ENCODE data around the gene CYP4A22.
"Not testable (repeated sequence)": the region's sequence is repeated elsewhere in the genome, so short reads cannot be mapped to it uniquely, and the experiment has no call there.

CYP4A22 gene, protein sequence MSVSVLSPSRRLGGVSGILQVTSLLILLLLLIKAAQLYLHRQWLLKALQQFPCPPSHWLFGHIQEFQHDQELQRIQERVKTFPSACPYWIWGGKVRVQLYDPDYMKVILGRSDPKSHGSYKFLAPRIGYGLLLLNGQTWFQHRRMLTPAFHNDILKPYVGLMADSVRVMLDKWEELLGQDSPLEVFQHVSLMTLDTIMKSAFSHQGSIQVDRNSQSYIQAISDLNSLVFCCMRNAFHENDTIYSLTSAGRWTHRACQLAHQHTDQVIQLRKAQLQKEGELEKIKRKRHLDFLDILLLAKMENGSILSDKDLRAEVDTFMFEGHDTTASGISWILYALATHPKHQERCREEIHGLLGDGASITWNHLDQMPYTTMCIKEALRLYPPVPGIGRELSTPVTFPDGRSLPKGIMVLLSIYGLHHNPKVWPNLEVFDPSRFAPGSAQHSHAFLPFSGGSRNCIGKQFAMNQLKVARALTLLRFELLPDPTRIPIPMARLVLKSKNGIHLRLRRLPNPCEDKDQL

DNA sequence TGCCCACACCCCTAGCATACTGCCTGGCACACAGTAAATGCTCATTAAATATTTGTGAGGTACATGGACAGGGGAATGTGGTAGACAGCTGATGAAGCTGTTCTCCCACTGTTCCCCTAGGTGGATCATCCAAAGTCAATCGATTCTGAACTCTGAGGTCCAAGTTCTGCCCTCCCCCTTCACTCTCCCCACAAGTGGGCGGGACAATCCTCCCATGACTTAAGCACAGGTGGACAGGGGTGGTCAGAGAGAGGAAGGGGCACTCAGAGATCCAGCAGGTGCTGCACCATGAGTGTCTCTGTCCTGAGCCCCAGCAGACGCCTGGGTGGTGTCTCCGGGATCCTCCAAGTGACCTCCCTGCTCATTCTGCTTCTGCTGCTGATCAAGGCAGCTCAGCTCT lies at the start of gene CYP4A22:
CYP4A22 (plus strand) TSS at position 244 of the 400 bp plus-strand sequence; CDS start at position 289, 45 bp downstream.
- Histone ChIP-seq H3K4me1 (ENCODE audit: control insufficient read depth, insufficient read depth, low read length, unreplicated experiment) (no peaks in the 10 kb centered on the region), H2AFZ (ENCODE audit: low read length, unreplicated experiment) (no peak within 1 kb of the TSS), H3K27me3 (ENCODE audit: insufficient read depth, low read length) (no peaks in the 10 kb centered on the region), H3K79me2 (ENCODE audit: control insufficient read depth, insufficient read depth, low read length, unreplicated experiment) (no peaks in the 10 kb centered on the region), H3K27ac (ENCODE audit: low read depth, low read length) (no peak within 1 kb of the TSS), H3K4me3 (ENCODE audit: low read depth, low read length) (no peak within 1 kb of the TSS), H3K36me3 (ENCODE audit: insufficient read depth, low read length) (no peaks in the 10 kb centered on the region)

DNA sequence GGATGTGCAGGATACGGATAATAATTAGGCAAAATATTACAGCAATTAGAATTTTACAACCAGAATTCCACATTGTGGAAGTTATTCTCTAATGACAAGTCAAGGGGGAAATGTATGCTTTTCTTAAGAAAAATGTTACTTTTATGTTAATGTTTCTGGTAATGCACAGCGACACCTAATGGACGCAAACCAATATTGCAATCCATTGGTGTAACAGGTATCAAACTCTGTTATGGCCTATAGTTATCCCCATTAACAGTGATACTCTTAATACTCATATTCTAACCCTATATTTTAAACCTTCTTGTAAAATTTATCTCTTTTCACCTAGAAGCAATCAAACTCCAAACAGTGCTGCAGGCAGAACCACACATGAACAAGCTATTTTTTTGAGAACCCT lies 47.9 kb upstream of the CYP4A22 start:
- not testable (repeated sequence) for H3K36me3 ChIP-seq (ENCODE audit: insufficient read depth, low read length); H3K27ac ChIP-seq (ENCODE audit: low read depth, low read length); H3K4me1 ChIP-seq (ENCODE audit: control insufficient read depth, insufficient read depth, low read length, unreplicated experiment); H3K79me2 ChIP-seq (ENCODE audit: control insufficient read depth, insufficient read depth, low read length, unreplicated experiment); H3K27me3 ChIP-seq (ENCODE audit: insufficient read depth, low read length); H2AFZ ChIP-seq (ENCODE audit: low read length, unreplicated experiment); H3K4me3 ChIP-seq (ENCODE audit: low read depth, low read length)

DNA sequence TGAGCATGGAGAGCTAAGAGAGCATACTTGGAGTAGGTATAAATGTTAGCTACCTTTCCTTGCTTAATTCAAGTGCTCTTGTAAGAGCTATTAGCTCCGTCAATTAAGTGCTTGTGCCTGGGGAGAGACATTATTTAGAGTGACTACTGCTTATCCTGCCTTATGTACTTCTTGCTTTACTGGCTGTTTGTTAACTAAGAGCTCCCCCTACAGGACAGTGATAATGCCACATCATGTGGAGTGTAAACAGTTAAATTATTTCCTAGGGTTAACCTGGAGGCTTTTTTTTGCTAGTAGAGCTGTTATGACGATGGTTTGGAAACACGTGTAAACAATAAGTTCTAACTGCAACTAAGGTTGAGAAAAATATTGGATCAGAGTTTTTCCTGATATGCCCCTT lies 45.8 kb upstream of the CYP4A22 start:
- not testable (repeated sequence) for H3K4me1 ChIP-seq (ENCODE audit: control insufficient read depth, insufficient read depth, low read length, unreplicated experiment); H3K27me3 ChIP-seq (ENCODE audit: insufficient read depth, low read length); H3K4me3 ChIP-seq (ENCODE audit: low read depth, low read length); H2AFZ ChIP-seq (ENCODE audit: low read length, unreplicated experiment); H3K36me3 ChIP-seq (ENCODE audit: insufficient read depth, low read length); H3K27ac ChIP-seq (ENCODE audit: low read depth, low read length); H3K79me2 ChIP-seq (ENCODE audit: control insufficient read depth, insufficient read depth, low read length, unreplicated experiment)

DNA sequence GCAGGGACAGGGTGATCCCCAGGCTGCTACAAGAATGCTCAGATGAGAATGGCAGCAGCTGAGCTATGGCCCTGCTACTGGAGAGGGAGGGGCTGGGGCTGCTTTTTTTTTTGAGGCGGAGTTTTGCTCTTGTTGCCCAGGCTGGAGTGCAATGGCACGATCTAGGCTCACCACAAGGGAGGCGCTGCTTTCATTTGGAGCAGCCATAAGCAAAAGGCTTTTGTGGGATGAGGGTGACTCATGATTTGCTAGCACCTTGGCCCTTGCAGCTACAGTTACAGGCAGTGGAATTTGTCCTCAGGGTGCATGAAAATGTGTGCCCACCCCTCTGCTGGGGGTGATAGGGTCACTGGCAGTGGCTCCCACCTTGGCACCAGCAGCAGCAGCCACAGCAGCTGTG lies 32.4 kb upstream of the CYP4A22 start:
- H3K79me2 ChIP-seq (ENCODE audit: control insufficient read depth, insufficient read depth, low read length, unreplicated experiment), result no peaks in the 10 kb centered on the region
- no peaks in the 10 kb centered on the region for H3K36me3 ChIP-seq (ENCODE audit: insufficient read depth, low read length)
- no peak overlapping the region for H2AFZ ChIP-seq (ENCODE audit: low read length, unreplicated experiment)
- H3K4me1 ChIP-seq (ENCODE audit: control insufficient read depth, insufficient read depth, low read length, unreplicated experiment), result no peaks in the 10 kb centered on the region
- H3K27ac ChIP-seq (ENCODE audit: low read depth, low read length), result no peak overlapping the region
- H3K4me3 ChIP-seq (ENCODE audit: low read depth, low read length), result no peak overlapping the region
- no peaks in the 10 kb centered on the region for H3K27me3 ChIP-seq (ENCODE audit: insufficient read depth, low read length)

DNA sequence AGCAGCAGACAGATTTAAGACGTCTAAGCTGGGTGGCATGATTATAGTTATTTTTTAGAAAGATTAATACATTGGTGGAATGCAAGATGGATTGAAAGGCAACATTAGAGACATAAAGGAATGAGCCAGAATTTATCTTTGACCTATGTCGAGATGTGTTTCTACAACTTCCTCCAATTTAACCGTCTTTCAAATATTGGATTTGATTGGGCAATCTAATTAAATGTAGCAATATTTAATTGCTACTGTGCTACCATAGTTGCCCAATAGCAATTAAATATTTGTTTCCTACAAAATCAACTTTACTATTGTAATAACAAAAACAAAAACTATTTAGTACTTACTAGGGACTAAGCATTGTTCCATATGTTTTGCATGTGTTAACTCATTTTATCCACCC lies 30.4 kb upstream of the CYP4A22 start:
- H3K79me2 ChIP-seq (ENCODE audit: control insufficient read depth, insufficient read depth, low read length, unreplicated experiment), result no peaks in the 10 kb centered on the region
- no peak overlapping the region for H3K27ac ChIP-seq (ENCODE audit: low read depth, low read length)
- no peaks in the 10 kb centered on the region for H3K27me3 ChIP-seq (ENCODE audit: insufficient read depth, low read length)
- H2AFZ ChIP-seq (ENCODE audit: low read length, unreplicated experiment), result no peak overlapping the region
- H3K4me3 ChIP-seq (ENCODE audit: low read depth, low read length), result no peak overlapping the region
- no peaks in the 10 kb centered on the region for H3K36me3 ChIP-seq (ENCODE audit: insufficient read depth, low read length)
- no peaks in the 10 kb centered on the region for H3K4me1 ChIP-seq (ENCODE audit: control insufficient read depth, insufficient read depth, low read length, unreplicated experiment)

DNA sequence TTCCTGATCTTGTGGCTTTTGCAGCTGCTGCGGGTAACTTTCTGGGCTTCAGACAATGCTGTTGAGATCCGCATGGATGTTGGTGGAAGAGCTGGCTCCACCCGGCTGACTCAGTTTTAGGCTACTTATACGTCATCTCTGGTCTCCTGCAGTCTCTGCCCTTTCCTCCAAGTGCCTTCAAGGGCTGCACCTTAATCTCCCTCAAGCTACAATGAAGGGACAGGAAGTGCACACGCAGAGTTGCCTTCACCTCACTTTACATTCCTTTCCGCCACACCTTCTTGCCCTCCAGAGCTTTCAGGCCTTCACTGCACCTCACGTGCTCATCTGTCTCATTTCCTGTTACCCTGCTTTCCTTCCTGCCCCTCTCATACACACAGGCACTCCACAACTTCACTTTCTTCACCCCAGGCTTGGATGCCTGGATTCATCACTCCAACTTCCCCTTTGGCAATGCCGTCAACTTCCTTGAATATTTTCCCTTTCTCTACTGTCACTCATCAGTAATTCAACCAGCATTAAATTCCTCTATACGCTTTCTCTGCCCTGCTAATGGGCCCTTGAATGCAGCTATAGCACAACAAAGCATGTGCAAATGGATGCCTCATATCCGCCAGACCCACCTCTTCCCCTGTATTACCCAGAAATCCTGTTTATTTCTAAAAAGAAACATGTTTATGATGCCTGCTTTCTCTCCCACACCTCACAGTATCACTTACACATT lies 29.2 kb upstream of the CYP4A22 start:
- not testable (repeated sequence) for H2AFZ ChIP-seq (ENCODE audit: low read length, unreplicated experiment); H3K4me1 ChIP-seq (ENCODE audit: control insufficient read depth, insufficient read depth, low read length, unreplicated experiment); H3K36me3 ChIP-seq (ENCODE audit: insufficient read depth, low read length); H3K27me3 ChIP-seq (ENCODE audit: insufficient read depth, low read length); H3K4me3 ChIP-seq (ENCODE audit: low read depth, low read length); H3K79me2 ChIP-seq (ENCODE audit: control insufficient read depth, insufficient read depth, low read length, unreplicated experiment); H3K27ac ChIP-seq (ENCODE audit: low read depth, low read length)

DNA sequence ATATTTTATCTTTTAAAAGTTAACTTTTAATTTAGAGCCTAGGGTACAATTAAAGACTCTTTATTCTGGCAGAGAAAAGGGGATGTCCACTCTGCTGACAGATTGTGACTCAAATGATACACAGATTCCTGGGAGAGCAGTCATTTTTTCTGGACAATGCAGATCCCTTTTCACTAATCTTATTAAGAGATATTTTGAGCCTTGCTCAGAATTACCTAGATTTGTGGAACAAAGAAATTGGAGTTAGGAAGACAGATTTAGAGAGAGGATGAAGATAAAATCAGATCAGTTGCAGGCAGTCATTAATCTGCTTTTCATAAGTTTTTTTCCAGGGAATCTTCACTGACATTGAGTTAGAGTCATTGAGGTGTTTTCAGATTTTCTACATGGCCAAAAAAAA lies 27.8 kb upstream of the CYP4A22 start:
- H3K79me2 ChIP-seq (ENCODE audit: control insufficient read depth, insufficient read depth, low read length, unreplicated experiment); H3K4me3 ChIP-seq (ENCODE audit: low read depth, low read length); H3K27me3 ChIP-seq (ENCODE audit: insufficient read depth, low read length); H3K4me1 ChIP-seq (ENCODE audit: control insufficient read depth, insufficient read depth, low read length, unreplicated experiment); H3K36me3 ChIP-seq (ENCODE audit: insufficient read depth, low read length); H2AFZ ChIP-seq (ENCODE audit: low read length, unreplicated experiment); H3K27ac ChIP-seq (ENCODE audit: low read depth, low read length): not testable (repeated sequence)

DNA sequence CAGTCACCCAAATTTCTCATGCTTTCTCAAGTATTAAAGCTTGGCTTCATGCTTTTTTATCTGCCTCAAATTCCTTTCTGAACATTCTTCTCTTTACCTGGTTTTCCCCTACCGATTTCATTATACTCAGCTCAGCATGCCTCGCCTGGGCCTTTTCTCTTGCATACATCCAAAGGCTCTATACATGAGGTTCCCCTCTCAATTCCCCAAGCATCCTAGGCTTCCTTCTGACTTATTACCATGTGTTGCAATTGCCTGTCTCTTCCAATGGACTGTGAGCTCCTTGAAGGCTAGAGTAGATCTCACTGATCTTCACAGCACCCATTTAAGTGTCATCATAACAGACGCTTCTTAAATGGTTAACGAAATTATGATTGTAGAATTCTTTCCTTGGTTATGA lies 24.1 kb upstream of the CYP4A22 start:
- no peak overlapping the region for H3K27ac ChIP-seq (ENCODE audit: low read depth, low read length)
- H3K27me3 ChIP-seq (ENCODE audit: insufficient read depth, low read length), result no peaks in the 10 kb centered on the region; the same call in 1 of the 2 replicates
- H3K36me3 ChIP-seq (ENCODE audit: insufficient read depth, low read length), result no peaks in the 10 kb centered on the region

DNA sequence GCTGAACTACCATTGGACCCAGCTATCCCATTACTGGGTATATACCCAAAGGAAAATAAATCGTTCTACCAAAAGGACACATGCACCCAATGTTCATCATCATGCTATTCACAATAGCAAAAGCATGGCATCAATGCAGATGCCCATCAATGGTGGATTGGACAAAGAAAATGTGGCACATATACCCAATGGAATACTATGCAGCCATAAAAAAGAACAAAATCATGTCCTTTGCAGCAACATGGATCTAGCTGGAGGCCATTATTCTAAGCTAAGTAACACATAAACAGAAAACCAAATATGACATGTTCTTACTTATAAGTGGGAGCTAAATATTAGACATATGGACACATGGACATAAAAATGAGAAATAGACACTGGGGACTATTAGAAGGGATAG lies 16.2 kb upstream of the CYP4A22 start:
- not testable (repeated sequence) for H3K36me3 ChIP-seq (ENCODE audit: insufficient read depth, low read length); H3K79me2 ChIP-seq (ENCODE audit: control insufficient read depth, insufficient read depth, low read length, unreplicated experiment); H3K27ac ChIP-seq (ENCODE audit: low read depth, low read length); H3K27me3 ChIP-seq (ENCODE audit: insufficient read depth, low read length); H3K4me3 ChIP-seq (ENCODE audit: low read depth, low read length); H2AFZ ChIP-seq (ENCODE audit: low read length, unreplicated experiment); H3K4me1 ChIP-seq (ENCODE audit: control insufficient read depth, insufficient read depth, low read length, unreplicated experiment)

More for the DNA sequence above, 24.1 kb upstream of the CYP4A22 start:
- Histone ChIP-seq H3K4me3 (ENCODE audit: low read depth, low read length) (no peak overlapping the region), H3K79me2 (ENCODE audit: control insufficient read depth, insufficient read depth, low read length, unreplicated experiment) (no peaks in the 10 kb centered on the region), H3K4me1 (ENCODE audit: control insufficient read depth, insufficient read depth, low read length, unreplicated experiment) (no peaks in the 10 kb centered on the region), H2AFZ (ENCODE audit: low read length, unreplicated experiment) (no peak overlapping the region)

DNA sequence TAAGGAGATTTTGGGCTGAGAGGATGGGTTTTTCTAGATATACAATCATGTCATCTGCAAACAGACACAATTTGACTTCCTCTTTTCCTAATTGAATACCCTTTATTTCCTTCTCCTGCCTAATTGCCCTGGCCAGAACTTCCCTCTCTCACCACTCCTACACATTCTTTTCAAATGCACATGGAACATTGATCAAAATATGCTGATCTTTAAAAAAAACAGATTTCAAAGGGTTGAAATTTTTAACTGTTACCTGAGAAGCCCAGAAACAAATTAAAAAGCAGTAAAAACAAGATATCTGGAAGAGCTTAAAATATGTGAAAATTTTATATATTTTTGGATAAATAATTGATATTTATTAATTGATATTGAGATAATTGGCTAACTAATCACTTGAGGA lies 12.4 kb upstream of the CYP4A22 start:
- H3K27me3 ChIP-seq (ENCODE audit: insufficient read depth, low read length); H3K79me2 ChIP-seq (ENCODE audit: control insufficient read depth, insufficient read depth, low read length, unreplicated experiment); H3K36me3 ChIP-seq (ENCODE audit: insufficient read depth, low read length); H3K4me1 ChIP-seq (ENCODE audit: control insufficient read depth, insufficient read depth, low read length, unreplicated experiment); H2AFZ ChIP-seq (ENCODE audit: low read length, unreplicated experiment); H3K27ac ChIP-seq (ENCODE audit: low read depth, low read length); H3K4me3 ChIP-seq (ENCODE audit: low read depth, low read length): not testable (repeated sequence)

DNA sequence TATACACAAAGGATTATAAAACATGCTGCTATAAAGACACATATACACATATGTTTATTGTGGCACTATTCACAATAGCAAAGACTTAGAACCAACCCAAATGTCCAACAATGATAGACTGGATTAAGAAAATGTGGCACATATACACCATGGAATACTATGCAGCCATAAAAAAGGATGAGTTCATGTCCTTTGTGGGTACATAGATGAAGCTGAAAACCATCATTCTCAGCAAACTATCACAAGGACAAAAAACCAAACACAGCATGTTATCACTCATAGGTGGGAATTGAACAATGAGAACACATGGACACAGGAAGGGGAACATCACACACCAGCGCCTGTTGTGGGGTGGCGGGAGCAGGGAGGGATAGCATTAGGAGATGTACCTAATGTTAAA lies 10.2 kb upstream of the CYP4A22 start:
- not testable (repeated sequence) for H3K4me1 ChIP-seq (ENCODE audit: control insufficient read depth, insufficient read depth, low read length, unreplicated experiment); H2AFZ ChIP-seq (ENCODE audit: low read length, unreplicated experiment); H3K27me3 ChIP-seq (ENCODE audit: insufficient read depth, low read length); H3K4me3 ChIP-seq (ENCODE audit: low read depth, low read length); H3K79me2 ChIP-seq (ENCODE audit: control insufficient read depth, insufficient read depth, low read length, unreplicated experiment); H3K36me3 ChIP-seq (ENCODE audit: insufficient read depth, low read length); H3K27ac ChIP-seq (ENCODE audit: low read depth, low read length)
